HFFc6 (cell line): ENCODE data around the gene SKOR2. TPM values are rescaled to one million over a fixed set of nuclear protein-coding genes. Genes with fewer than 3 reads are reported as not detected.

Source experiments
- DNase-seq: peaks from one replicate; pipeline ENCODE4 v3.0.0-alpha.2; 2018
- H3K27ac Mint-ChIP-seq: 2 replicates; pipeline ENCODE4 v1.8.0; 2020; ENCODE audit warnings: mild to moderate bottlenecking, mixed read lengths
- H3K27me3 Mint-ChIP-seq: 2 replicates; pipeline ENCODE4 v1.8.0; 2021; ENCODE audit warnings: mild to moderate bottlenecking, moderate library complexity, mixed read lengths; ENCODE audit not compliant: insufficient read depth
- H3K36me3 Mint-ChIP-seq: 2 replicates; pipeline ENCODE4 v1.8.0; 2021; ENCODE audit warnings: low read depth, mixed read lengths
- H3K4me1 Mint-ChIP-seq: 2 replicates; pipeline ENCODE4 v1.8.0; 2020; ENCODE audit warnings: low read depth, mixed read lengths
- H3K4me3 Mint-ChIP-seq: 2 replicates; pipeline ENCODE4 v1.8.0; 2020; ENCODE audit warnings: mild to moderate bottlenecking, moderate library complexity, mixed read lengths
- H3K9me3 Mint-ChIP-seq: 2 replicates; pipeline ENCODE4 v1.8.0; 2020; ENCODE audit warnings: mild to moderate bottlenecking, mixed read lengths
- CTCF ChIP-seq: fragments of 200-600 bp; sonication (generic); IDR thresholded peaks from 2 replicates; pipeline ENCODE4 v1.5.0; 2021; ENCODE audit warnings: antibody characterized with exemption, mild to moderate bottlenecking
- total RNA-seq, 6 experiments: library from RNA; stranded (reverse); fragmentation: NEBNext Ultra II Directional; extraction: Animal tissue kit (Norgen Biotek cat#: 25700); gene quantifications; 2 replicates in 1 of 6; 3 replicates in 5 of 6; pipeline ENCODE4 v1.2.3, GENCODE V29; 2021

The SKOR2 gene
- total RNA-seq, 6 experiments from 2014 or later, result not detected

- Mint-ChIP-seq H3K27me3 (peaks cover 33% of the 10 kb centered on the region), H3K4me1 (no peaks in the 10 kb centered on the region), H3K27ac (no peak overlapping the region), H3K4me3 (no peak overlapping the region), H3K9me3 (peaks cover 3% of the 10 kb centered on the region; the same call in 1 of the 2 replicates), H3K36me3 (peaks cover 5% of the 10 kb centered on the region; the same call in 1 of the 2 replicates)
- DNase-seq, result no peak
- TF ChIP-seq CTCF, result no peak
Observed at GRCh38 chr18:47253101-47253654, 1.7 kb upstream of the SKOR2 start.

GRCh38 chr18:47250391-47251046 is 941 bp downstream of the SKOR2 start:
- H3K27me3 Mint-ChIP-seq, result peaks cover 40% of the 10 kb centered on the region
- TF ChIP-seq CTCF, result no peak
- H3K4me3 Mint-ChIP-seq, result no peak overlapping the region
- peaks cover 3% of the 10 kb centered on the region; the same call in 1 of the 2 replicates for H3K9me3 Mint-ChIP-seq
- no peak for DNase-seq
- no peaks in the 10 kb centered on the region for H3K4me1 Mint-ChIP-seq
- H3K27ac Mint-ChIP-seq, result no peak overlapping the region
- H3K36me3 Mint-ChIP-seq, result peaks cover 5% of the 10 kb centered on the region; the same call in 1 of the 2 replicates

GRCh38 chr18:47249314-47249981 is 2.0 kb downstream of the SKOR2 start:
- Mint-ChIP-seq H3K27me3 (peaks cover 33% of the 10 kb centered on the region), H3K9me3 (peaks cover 3% of the 10 kb centered on the region; the same call in 1 of the 2 replicates), H3K4me1 (no peaks in the 10 kb centered on the region), H3K27ac (no peak overlapping the region), H3K4me3 (no peak overlapping the region), H3K36me3 (peaks cover 5% of the 10 kb centered on the region; the same call in 1 of the 2 replicates)
- DNase-seq, result no peak
- TF ChIP-seq CTCF, result no peak

GRCh38 chr18:47248604-47249313 is 2.7 kb downstream of the SKOR2 start:
- Mint-ChIP-seq H3K9me3 (peaks cover 3% of the 10 kb centered on the region; the same call in 1 of the 2 replicates), H3K4me1 (no peaks in the 10 kb centered on the region), H3K4me3 (no peak overlapping the region), H3K27ac (no peak overlapping the region), H3K36me3 (peaks cover 5% of the 10 kb centered on the region; the same call in 1 of the 2 replicates), H3K27me3 (peaks cover 33% of the 10 kb centered on the region)
- TF ChIP-seq CTCF, result no peak
- DNase-seq, result no peak

GRCh38 chr18:47248115-47248603 is 3.3 kb downstream of the SKOR2 start:
- no peak for TF ChIP-seq CTCF
- Mint-ChIP-seq H3K4me1 (no peaks in the 10 kb centered on the region), H3K9me3 (peaks cover 1% of the 10 kb centered on the region; the same call in 1 of the 2 replicates), H3K36me3 (peaks cover 5% of the 10 kb centered on the region; the same call in 1 of the 2 replicates), H3K4me3 (no peak overlapping the region), H3K27me3 (peaks cover 31% of the 10 kb centered on the region), H3K27ac (no peak overlapping the region)
- no peak for DNase-seq
